ENCODE data around the gene EWSR1.

EWSR1 gene

GRCh38 chr22:29266564-29267461 lies 1.3 kb upstream of the EWSR1 start:
- DNase-seq (ENCODE audit: insufficient read length, low spot score) (no peak), FAIRE-seq (no peak)
- no peak for TF ChIP-seq CTCF (IDR thresholded peaks at IDR 0.05; ENCODE audit: insufficient read depth, missing control alignments)

GRCh38 chr22:29267462-29267857 lies 608 bp upstream of the EWSR1 start:
- TF ChIP-seq CTCF (IDR thresholded peaks at IDR 0.05; ENCODE audit: insufficient read depth, missing control alignments): no peak
- DNase-seq (ENCODE audit: insufficient read length, low spot score) (no peak), FAIRE-seq (no peak)

GRCh38 chr22:29268511-29269229 lies 602 bp downstream of the EWSR1 start:
- FAIRE-seq (no peak), DNase-seq (ENCODE audit: insufficient read length, low spot score) (no peak)
- no peak for TF ChIP-seq CTCF (IDR thresholded peaks at IDR 0.05; ENCODE audit: insufficient read depth, missing control alignments)

GRCh38 chr22:29269230-29269604 lies 1.1 kb downstream of the EWSR1 start:
- FAIRE-seq (no peak), DNase-seq (ENCODE audit: insufficient read length, low spot score) (no peak)

GRCh38 chr22:29269731-29270474 lies 1.8 kb downstream of the EWSR1 start:
- no peak for DNase-seq (ENCODE audit: insufficient read length, low spot score)
- no peak for FAIRE-seq
- TF ChIP-seq CTCF (IDR thresholded peaks at IDR 0.05; ENCODE audit: insufficient read depth, missing control alignments): no peak

More at GRCh38 chr22:29269230-29269604, 1.1 kb downstream of the EWSR1 start:
- TF ChIP-seq CTCF (IDR thresholded peaks at IDR 0.05; ENCODE audit: insufficient read depth, missing control alignments): no peak

GRCh38 chr22:29270475-29271271 lies 2.6 kb downstream of the EWSR1 start:
- no peak for TF ChIP-seq CTCF (IDR thresholded peaks at IDR 0.05; ENCODE audit: insufficient read depth, missing control alignments)
- no peak for DNase-seq (ENCODE audit: insufficient read length, low spot score)
- FAIRE-seq: no peak

Measured in D721Med (cell line).